Mononuclear cell (primary cell): ENCODE results near the gene THAP5. TPM values are rescaled to one million over a fixed set of nuclear protein-coding genes. Genes with fewer than 3 reads are reported as not detected.
A peak's percentile ranks its signal among the peaks of the same experiment; 100 is the strongest.

ENCODE experiments used
- H3K27me3 ChIP-seq: 2 replicates; pipeline ENCODE4 v1.6.0; 2011; ENCODE audit warnings: low read length, control low read depth; ENCODE audit not compliant: insufficient read depth
- H3K4me1 ChIP-seq: 2 replicates; pipeline ENCODE4 v1.5.1; 2011; ENCODE audit warnings: mild to moderate bottlenecking, low read length, control low read depth; ENCODE audit not compliant: insufficient read depth
- H3K4me3 ChIP-seq: 2 replicates; pipeline ENCODE4 v1.5.1; 2011; ENCODE audit warnings: mild to moderate bottlenecking, low read length, moderate library complexity
- H3K9me3 ChIP-seq: 2 replicates; pipeline ENCODE4 v1.5.1; 2011; ENCODE audit warnings: low read depth, mild to moderate bottlenecking, control low read depth, low read length
- total RNA-seq: library from RNA; depleted of rRNA; stranded (reverse); fragments of >200 nt; gene quantifications from one replicate; pipeline ENCODE4 v1.2.3, GENCODE V29; 2012

Gene THAP5
- total RNA-seq, 1 donor = 19.8 TPM

- H3K27me3 ChIP-seq = peaks cover 3% of the 10 kb centered on the region
- no peaks in the 10 kb centered on the region for H3K9me3 ChIP-seq
- H3K4me3 ChIP-seq = no peak overlapping the region
- H3K4me1 ChIP-seq = no peaks in the 10 kb centered on the region
Measured at GRCh38 chr7:108596560-108596959, 27.1 kb upstream of the THAP5 start.

DNA sequence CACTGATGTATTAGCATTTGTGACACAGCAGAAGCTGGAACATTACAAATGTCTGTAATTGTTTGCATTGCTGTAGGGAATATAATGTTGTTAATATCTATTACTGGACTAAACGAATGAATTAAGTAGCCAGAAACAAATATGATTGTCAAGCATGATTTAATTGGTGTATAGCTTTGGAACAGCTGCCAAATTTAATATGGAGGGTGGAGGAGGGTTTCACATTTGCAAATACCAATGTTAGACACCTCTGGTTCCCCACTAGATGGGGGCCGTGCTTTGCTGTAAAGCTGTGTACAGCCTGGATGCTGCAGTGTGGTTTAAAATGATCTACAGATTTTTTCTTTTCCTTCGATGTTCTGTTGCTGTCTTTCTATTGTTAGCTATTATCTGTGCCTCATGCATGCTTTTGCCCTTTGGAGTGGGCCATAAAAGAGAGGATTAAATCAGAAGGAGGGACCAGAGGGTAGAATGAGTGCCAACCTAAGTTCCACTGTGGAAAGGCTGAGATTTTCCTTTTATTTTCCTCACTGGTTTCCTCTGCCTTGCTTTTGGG, 23.2 kb upstream of the THAP5 start:
- H3K27me3 ChIP-seq = no peaks in the 10 kb centered on the region
- H3K4me1 ChIP-seq = no peaks in the 10 kb centered on the region
- H3K4me3 ChIP-seq = no peak overlapping the region
- no peaks in the 10 kb centered on the region for H3K9me3 ChIP-seq

DNA sequence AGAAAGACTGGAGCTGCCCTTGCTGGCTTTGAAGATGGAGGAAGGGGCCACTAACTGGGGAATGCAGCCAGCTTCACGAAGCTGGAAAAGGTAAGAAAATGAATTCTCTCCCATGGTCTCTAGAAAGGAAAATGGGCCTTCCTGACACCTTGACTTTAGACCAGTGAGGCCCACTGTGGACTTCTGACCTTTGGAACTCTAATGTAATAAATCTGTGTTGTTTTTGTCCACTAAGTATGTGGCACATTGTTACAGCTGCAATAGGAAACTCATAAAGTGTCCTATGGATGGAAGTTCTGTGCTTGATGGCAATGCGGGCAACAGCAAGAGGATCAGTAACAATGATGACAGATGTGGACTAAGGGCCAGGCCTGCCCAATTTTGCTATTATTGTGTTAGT, 21.1 kb upstream of the THAP5 start:
- Histone ChIP-seq H3K27me3 (no peaks in the 10 kb centered on the region), H3K4me3 (no peak overlapping the region), H3K9me3 (no peaks in the 10 kb centered on the region), H3K4me1 (no peaks in the 10 kb centered on the region)

GRCh38 chr7:108589874-108590273, 20.4 kb upstream of the THAP5 start:
- Histone ChIP-seq H3K4me1 (no peaks in the 10 kb centered on the region), H3K9me3 (no peaks in the 10 kb centered on the region), H3K27me3 (no peaks in the 10 kb centered on the region), H3K4me3 (no peak overlapping the region)

DNA sequence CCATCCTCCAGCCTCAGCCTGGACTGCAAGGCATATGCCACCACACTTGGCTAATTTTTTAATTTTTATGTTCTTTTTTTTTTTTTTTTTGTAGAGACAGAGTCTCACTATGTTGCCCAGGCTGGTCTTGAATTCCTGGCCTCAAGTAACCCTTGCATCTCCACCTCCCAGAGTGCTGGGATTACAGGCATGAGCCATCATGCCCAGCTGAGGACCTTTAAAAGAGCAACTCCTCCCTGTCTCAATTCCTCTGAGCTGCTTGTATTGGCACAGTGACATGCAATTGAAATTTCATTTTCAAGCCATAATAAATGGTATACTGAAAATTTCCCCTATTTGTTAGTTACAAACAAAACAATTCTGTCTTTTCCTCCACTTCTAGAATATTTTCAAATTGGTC, 19.7 kb upstream of the THAP5 start:
- no peaks in the 10 kb centered on the region for H3K27me3 ChIP-seq

GRCh38 chr7:108586274-108586710, 16.8 kb upstream of the THAP5 start:
- Histone ChIP-seq H3K4me1 (no peaks in the 10 kb centered on the region), H3K4me3 (no peak overlapping the region)

More for the DNA sequence above, 19.7 kb upstream of the THAP5 start:
- no peak overlapping the region for H3K4me3 ChIP-seq
- no peaks in the 10 kb centered on the region for H3K9me3 ChIP-seq
- H3K4me1 ChIP-seq = no peaks in the 10 kb centered on the region

DNA sequence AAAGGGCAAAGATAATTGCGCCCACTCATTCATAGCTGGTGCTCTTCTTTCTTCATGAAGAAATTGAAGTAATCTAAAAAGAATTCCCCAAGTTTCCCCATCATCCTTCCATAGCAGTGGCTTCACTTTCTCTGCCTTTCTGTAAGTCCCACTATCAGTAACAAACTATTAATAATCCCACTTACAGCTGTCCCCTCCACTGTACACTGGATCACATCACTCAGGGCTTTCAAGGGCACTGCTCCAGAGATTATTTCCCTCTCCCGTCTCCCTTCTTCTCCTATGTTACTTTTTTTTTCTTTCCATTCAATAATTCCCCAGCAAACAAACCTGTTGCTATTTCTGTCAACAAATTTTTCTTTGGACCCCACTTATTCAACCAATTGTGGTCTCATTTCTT, 16.3 kb upstream of the THAP5 start:
- Histone ChIP-seq H3K4me1 (no peaks in the 10 kb centered on the region), H3K9me3 (no peaks in the 10 kb centered on the region), H3K4me3 (no peak overlapping the region), H3K27me3 (no peaks in the 10 kb centered on the region)

More at GRCh38 chr7:108586274-108586710, 16.8 kb upstream of the THAP5 start:
- Histone ChIP-seq H3K27me3 (no peaks in the 10 kb centered on the region), H3K9me3 (no peaks in the 10 kb centered on the region)

DNA sequence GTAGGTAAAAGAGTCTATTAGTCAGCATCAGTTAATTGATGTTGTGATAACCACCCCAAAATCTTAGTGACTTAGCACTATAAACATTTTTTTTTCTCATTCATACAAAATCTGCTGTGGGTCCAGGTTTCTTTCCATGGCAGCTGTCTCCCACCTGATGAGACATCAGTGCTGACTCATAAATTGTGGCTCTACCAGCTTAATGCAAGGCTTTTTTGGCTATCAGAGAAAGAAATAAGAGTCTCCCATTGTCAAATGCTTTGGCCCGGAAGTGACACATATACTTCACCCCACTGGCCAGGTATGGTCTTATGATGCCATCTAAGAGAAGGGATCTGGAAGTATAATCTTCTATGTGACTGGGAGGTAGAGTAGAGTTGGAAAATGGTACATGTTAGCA, 14.7 kb upstream of the THAP5 start:
- Histone ChIP-seq H3K9me3 (no peaks in the 10 kb centered on the region), H3K27me3 (no peaks in the 10 kb centered on the region), H3K4me1 (no peaks in the 10 kb centered on the region), H3K4me3 (no peak overlapping the region)

DNA sequence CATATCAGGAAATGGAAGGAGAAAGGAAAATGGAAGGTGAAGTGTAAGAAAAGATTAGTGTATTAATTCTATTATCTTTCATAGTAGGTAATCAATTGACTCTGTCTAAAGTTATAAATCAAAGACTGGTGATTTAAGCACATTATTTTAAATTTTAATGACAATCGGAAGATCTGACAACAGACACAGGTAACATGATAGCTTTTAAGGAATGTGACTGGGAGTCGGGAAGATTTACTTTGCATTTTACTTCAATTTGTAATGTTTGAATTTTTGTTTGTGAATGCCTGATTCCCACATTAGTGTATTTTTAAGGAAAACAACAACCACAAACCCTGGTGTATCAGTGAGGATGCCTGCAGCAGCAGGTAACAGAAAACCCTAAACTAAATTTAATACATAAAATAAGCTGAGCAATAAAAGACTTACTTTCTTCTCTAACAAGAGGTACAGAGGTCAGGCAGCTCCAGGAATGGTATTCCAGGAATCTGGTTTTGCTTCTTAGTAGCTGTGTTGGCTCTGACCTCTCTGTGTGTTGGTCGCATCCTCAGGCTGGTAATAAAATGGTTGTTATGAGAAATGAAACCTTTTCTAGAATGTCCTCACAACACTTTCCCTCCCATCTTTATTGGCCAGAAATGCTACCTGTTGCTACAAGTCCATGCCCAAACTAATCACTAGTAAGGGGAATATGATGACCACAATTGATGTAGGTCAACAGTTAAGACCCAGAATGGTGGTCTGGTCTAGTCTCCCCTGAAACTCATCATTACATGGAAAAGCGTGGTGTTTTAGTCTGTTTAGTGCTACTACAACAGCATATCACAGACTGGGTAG, 12.4 kb upstream of the THAP5 start:
- Histone ChIP-seq H3K4me3 (no peak overlapping the region), H3K4me1 (no peaks in the 10 kb centered on the region), H3K27me3 (no peaks in the 10 kb centered on the region), H3K9me3 (no peaks in the 10 kb centered on the region)

- no peaks in the 10 kb centered on the region for H3K9me3 ChIP-seq
- H3K4me1 ChIP-seq = no peaks in the 10 kb centered on the region
- H3K27me3 ChIP-seq = no peaks in the 10 kb centered on the region
- H3K4me3 ChIP-seq = no peak overlapping the region
Measured at GRCh38 chr7:108580298-108580697, 10.8 kb upstream of the THAP5 start.

DNA sequence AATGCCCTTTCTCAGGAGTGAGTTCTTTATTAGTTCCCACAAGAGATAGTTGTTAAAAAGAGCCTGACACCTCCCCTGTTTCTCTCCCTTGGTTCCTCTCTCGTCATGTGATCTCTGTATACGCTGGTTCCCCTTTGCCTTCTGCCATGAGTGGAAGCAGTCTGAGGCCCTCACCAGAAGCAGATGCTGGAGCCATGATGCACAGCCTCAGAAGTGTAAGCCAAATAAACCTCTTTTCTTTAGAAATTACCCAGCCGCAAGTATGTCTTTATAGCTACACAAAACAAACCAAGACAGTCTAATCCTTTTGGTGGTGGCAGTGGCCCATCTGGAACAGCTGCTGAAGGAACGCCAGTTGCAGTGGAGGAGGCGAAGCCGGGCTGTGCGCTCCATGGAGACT, 9.4 kb upstream of the THAP5 start:
- no peaks in the 10 kb centered on the region for H3K4me1 ChIP-seq
- H3K9me3 ChIP-seq = no peaks in the 10 kb centered on the region
- no peak overlapping the region for H3K4me3 ChIP-seq
- H3K27me3 ChIP-seq = no peaks in the 10 kb centered on the region

DNA sequence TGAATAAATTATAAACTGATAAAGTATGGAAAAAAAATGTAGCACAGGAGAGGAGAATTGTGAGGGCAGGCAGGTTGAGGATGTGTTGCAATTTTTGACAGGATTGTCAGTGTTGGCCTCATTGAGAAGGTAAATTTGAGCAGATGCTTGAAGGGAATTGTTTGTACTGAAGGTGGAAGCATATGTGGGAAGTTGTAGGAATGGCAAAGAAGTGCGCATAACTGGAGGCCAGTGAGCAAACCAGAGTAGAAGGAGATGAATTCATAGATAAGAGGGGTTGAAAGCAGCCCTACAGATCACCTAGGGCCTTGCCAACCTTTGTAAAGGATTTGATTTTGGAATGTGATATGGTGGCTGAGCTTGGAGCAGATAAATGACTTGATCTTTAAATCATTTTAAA, 6.6 kb upstream of the THAP5 start:
- H3K4me3 ChIP-seq = no peak overlapping the region
- no peaks in the 10 kb centered on the region for H3K27me3 ChIP-seq
- H3K9me3 ChIP-seq = no peaks in the 10 kb centered on the region
- peaks cover 4% of the 10 kb centered on the region for H3K4me1 ChIP-seq

DNA sequence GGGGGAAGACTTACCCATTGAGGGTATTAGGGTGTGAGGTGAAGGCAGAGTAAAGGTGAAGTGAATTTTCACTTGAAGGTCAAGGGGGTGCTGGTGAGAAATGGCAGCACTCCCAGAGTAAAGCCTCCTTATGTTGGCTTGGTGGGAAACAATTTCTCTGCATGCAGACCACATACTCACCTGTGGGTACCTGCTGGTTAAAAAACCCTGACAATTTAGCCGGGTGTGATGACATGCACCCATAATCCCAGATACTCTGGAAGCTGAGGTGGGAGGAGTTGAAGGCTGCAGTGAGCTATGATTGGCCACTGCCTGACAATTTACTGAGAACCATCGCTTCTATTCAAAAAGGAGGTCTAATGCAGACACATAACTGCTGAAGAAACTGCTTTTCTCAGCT, 5.7 kb upstream of the THAP5 start:
- Histone ChIP-seq H3K4me3 (no peak overlapping the region), H3K27me3 (no peaks in the 10 kb centered on the region), H3K9me3 (no peaks in the 10 kb centered on the region), H3K4me1 (peaks cover 4% of the 10 kb centered on the region)

DNA sequence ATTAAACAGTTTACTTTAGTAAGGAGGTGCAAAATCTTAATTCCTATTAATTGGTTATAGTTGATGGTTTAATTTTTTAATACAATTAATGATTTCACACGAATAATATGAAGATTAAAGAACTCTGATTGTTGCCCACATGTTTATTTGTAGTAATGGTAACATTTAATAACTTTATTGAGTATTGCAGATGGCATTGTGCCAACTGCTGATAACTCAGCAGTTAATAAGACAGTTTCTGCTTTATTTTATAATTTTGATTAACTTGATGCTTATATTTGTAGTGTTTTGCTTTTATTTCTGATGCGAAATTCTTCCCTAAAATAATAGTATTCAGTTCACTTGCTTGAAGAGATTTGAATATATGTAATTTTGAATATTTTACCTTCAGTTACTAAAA, 3.0 kb upstream of the THAP5 start:
- Histone ChIP-seq H3K27me3 (no peaks in the 10 kb centered on the region), H3K4me3 (no peak overlapping the region), H3K9me3 (no peaks in the 10 kb centered on the region), H3K4me1 (peaks cover 16% of the 10 kb centered on the region)

GRCh38 chr7:108570146-108570755, 745 bp upstream of the THAP5 start:
- Histone ChIP-seq H3K4me1 (peaks cover 16% of the 10 kb centered on the region), H3K4me3 (peak overlapping the region; percentile 75), H3K27me3 (no peaks in the 10 kb centered on the region), H3K9me3 (no peaks in the 10 kb centered on the region)
